SK-N-SH treated with all-trans-retinoic acid at 6 μM for 48 hours (cell line): ENCODE results near the gene IDH3G.

Experiments
- ATAC-seq: fragments of 200-7000 bp; cut with Tn5 transposase; 3 replicates; pipeline ENCODE4 v1.9.1; 2020; ENCODE audit warnings: mild to moderate bottlenecking, moderate library complexity
- ARNTL ChIP-seq: fragments of 450-650 bp; formaldehyde crosslinking; IDR thresholded peaks from 2 replicates; pipeline ENCODE4 v1.5.0; 2020; ENCODE audit warnings: low read depth, mild to moderate bottlenecking, moderate library complexity, borderline replicate concordance
- BACH2 ChIP-seq: fragments of 250-450 bp; sonication (Bioruptor Pico); IDR thresholded peaks from 2 replicates; pipeline ENCODE4 v1.9.0; 2021; ENCODE audit warnings: mild to moderate bottlenecking, borderline replicate concordance
- CREB5 ChIP-seq: fragments of 250-450 bp; sonication (Bioruptor Pico); IDR thresholded peaks from 2 replicates; pipeline ENCODE4 v1.5.1; 2020; ENCODE audit warnings: low read depth, mild to moderate bottlenecking, moderate library complexity
- CSDC2 ChIP-seq: fragments of 250-450 bp; sonication (Bioruptor Pico); IDR thresholded peaks from 2 replicates; pipeline ENCODE4 v1.5.0; 2020; ENCODE audit warnings: mild to moderate bottlenecking, moderate library complexity
- ESRRG ChIP-seq: fragments of 250-450 bp; sonication (Bioruptor Pico); IDR thresholded peaks from 2 replicates; pipeline ENCODE4 v1.6.1; 2021; ENCODE audit warnings: mild to moderate bottlenecking
- ISL1 ChIP-seq: fragments of 250-450 bp; sonication (Bioruptor Pico); IDR thresholded peaks from 2 replicates; pipeline ENCODE4 v2.1.2; 2022; ENCODE audit warnings: mild to moderate bottlenecking, moderate library complexity
- OSR1 ChIP-seq: fragments of 250-450 bp; sonication (Bioruptor Pico); IDR thresholded peaks from 2 replicates; pipeline ENCODE4 v1.8.0; 2022; ENCODE audit warnings: moderate library complexity, mild to moderate bottlenecking, inconsistent platforms
- PATZ1 ChIP-seq: fragments of 250-450 bp; sonication (Bioruptor Pico); IDR thresholded peaks from 2 replicates; pipeline ENCODE4 v1.8.0; 2020; ENCODE audit warnings: mild to moderate bottlenecking, moderate library complexity, borderline replicate concordance
- POU6F1 ChIP-seq: fragments of 250-450 bp; sonication (Bioruptor Pico); IDR thresholded peaks from 2 replicates; pipeline ENCODE4 v1.8.0; 2021; ENCODE audit warnings: low read depth, mild to moderate bottlenecking, moderate library complexity, borderline replicate concordance
- PPARA ChIP-seq: fragments of 250-450 bp; sonication (Bioruptor Pico); IDR thresholded peaks from 2 replicates; pipeline ENCODE4 v1.5.0; 2020; ENCODE audit warnings: mild to moderate bottlenecking, borderline replicate concordance
- RARB ChIP-seq: fragments of 250-450 bp; sonication (Bioruptor Pico); IDR thresholded peaks from 2 replicates; pipeline ENCODE4 v1.8.0; 2021; ENCODE audit warnings: mild to moderate bottlenecking, moderate library complexity
- SNAI2 ChIP-seq: fragments of 250-450 bp; sonication (Bioruptor Pico); IDR thresholded peaks from 2 replicates; pipeline ENCODE4 v1.5.0; 2020; ENCODE audit warnings: mild to moderate bottlenecking, moderate library complexity
- TCF4 ChIP-seq: fragments of 250-450 bp; sonication (Bioruptor Pico); IDR thresholded peaks from 2 replicates; pipeline ENCODE4 v1.8.0; 2021; ENCODE audit warnings: mild to moderate bottlenecking, moderate library complexity, borderline replicate concordance
- TOX ChIP-seq: fragments of 250-450 bp; sonication (Bioruptor Pico); IDR thresholded peaks from 2 replicates; pipeline ENCODE4 v1.8.0; 2021; ENCODE audit warnings: mild to moderate bottlenecking, moderate library complexity, borderline replicate concordance
- TSHZ2 ChIP-seq: fragments of 250-450 bp; sonication (Bioruptor Pico); IDR thresholded peaks from 2 replicates; pipeline ENCODE4 v1.5.0; 2020; ENCODE audit warnings: mild to moderate bottlenecking, moderate library complexity
- ZC3H10 ChIP-seq: fragments of 250-450 bp; sonication (Bioruptor Pico); IDR thresholded peaks from 2 replicates; pipeline ENCODE4 v1.5.1; 2021; ENCODE audit warnings: mild to moderate bottlenecking, moderate library complexity
- ZFP3 ChIP-seq: fragments of 250-450 bp; sonication (Bioruptor Pico); IDR thresholded peaks from 2 replicates; pipeline ENCODE4 v1.5.0; 2020; ENCODE audit warnings: mild to moderate bottlenecking, moderate library complexity
- ZNF565 ChIP-seq: fragments of 450-650 bp; formaldehyde crosslinking; conservative IDR thresholded peaks from 2 replicates; pipeline ENCODE4 v1.5.0; 2020; ENCODE audit warnings: low read depth, mild to moderate bottlenecking, moderate library complexity
- ZNF70 ChIP-seq: fragments of 450-650 bp; formaldehyde crosslinking; IDR thresholded peaks from 2 replicates; pipeline ENCODE4 v1.5.0; 2020; ENCODE audit warnings: mild to moderate bottlenecking, moderate library complexity
- ZNF8 ChIP-seq: fragments of 450-650 bp; formaldehyde crosslinking; IDR thresholded peaks from 2 replicates; pipeline ENCODE4 v1.5.0; 2020; ENCODE audit warnings: mild to moderate bottlenecking, moderate library complexity

Gene IDH3G

GRCh38 chrX:153767674-153768055, 26.5 kb downstream of the IDH3G start:
- no peak for TF ChIP-seq CREB5
- TF ChIP-seq PPARA, result no peak
- no peak for TF ChIP-seq TSHZ2 (CRISPR knock-in tag)
- no peak for TF ChIP-seq ZC3H10 (CRISPR knock-in tag)
- no peak for TF ChIP-seq ZNF70
- TF ChIP-seq ESRRG (CRISPR knock-in tag), result no peak
- TF ChIP-seq ISL1 (CRISPR knock-in tag), result no peak
- TF ChIP-seq TOX (CRISPR knock-in tag), result no peak
- no peak for TF ChIP-seq SNAI2 (CRISPR knock-in tag)
- no peak for TF ChIP-seq PATZ1 (CRISPR knock-in tag)
- TF ChIP-seq ARNTL (CRISPR knock-in tag), result no peak

GRCh38 chrX:153766871-153767673, 27.1 kb downstream of the IDH3G start:
- no peak for ATAC-seq
- no peak for TF ChIP-seq CSDC2 (CRISPR knock-in tag)
- no peak for TF ChIP-seq OSR1
- no peak for TF ChIP-seq TCF4 (CRISPR knock-in tag)
- no peak for TF ChIP-seq ZFP3 (CRISPR knock-in tag)
- no peak for TF ChIP-seq CREB5
- no peak for TF ChIP-seq POU6F1
- TF ChIP-seq PPARA, result no peak
- TF ChIP-seq ZNF70, result no peak
- TF ChIP-seq ZNF8, result no peak
- TF ChIP-seq PATZ1 (CRISPR knock-in tag), result no peak
- TF ChIP-seq TSHZ2 (CRISPR knock-in tag), result no peak
- TF ChIP-seq ISL1 (CRISPR knock-in tag), result no peak
- no peak for TF ChIP-seq BACH2 (CRISPR knock-in tag)
- no peak for TF ChIP-seq RARB (CRISPR knock-in tag)
- no peak for TF ChIP-seq TOX (CRISPR knock-in tag)
- no peak for TF ChIP-seq ARNTL (CRISPR knock-in tag)
- no peak for TF ChIP-seq ZNF565
- no peak for TF ChIP-seq ZC3H10 (CRISPR knock-in tag)
- no peak for TF ChIP-seq SNAI2 (CRISPR knock-in tag)

More at GRCh38 chrX:153767674-153768055, 26.5 kb downstream of the IDH3G start:
- no peak for ATAC-seq
